Stimulated activated CD4-positive, alpha-beta T cell treated with anti-CD3 and anti-CD28 coated beads, TNF-alpha, amount 100 ng/mL, for 4 hours (primary cell): ENCODE measurements around the gene NPHP4.

Experiments used
- DNase-seq, 3 experiments: peaks; one replicate each; pipeline ENCODE4 v3.0.0-alpha.2; 2020; ENCODE audit warnings: low read depth in 3 of 3

NPHP4 gene

GRCh38 chr1:5992026-5992813 lies at the start of gene NPHP4:
NPHP4 (minus strand) TSS chr1:5992425; CDS start chr1:5986289, 6,136 bp downstream.
- DNase-seq, result peak; percentile 95 to 98 (median 98)

- no peak for DNase-seq
Measured at GRCh38 chr1:6041432-6042062, 49.3 kb upstream of the NPHP4 start.

- DNase-seq, result no peak
Measured at GRCh38 chr1:6040861-6041415, 48.7 kb upstream of the NPHP4 start.

- no peak for DNase-seq
Measured at GRCh38 chr1:6040444-6040843, 48.2 kb upstream of the NPHP4 start.

- no peak for DNase-seq
Measured at GRCh38 chr1:6039031-6039430, 46.8 kb upstream of the NPHP4 start.

- no peak for DNase-seq
Measured at GRCh38 chr1:6038603-6039002, 46.4 kb upstream of the NPHP4 start.

DNA sequence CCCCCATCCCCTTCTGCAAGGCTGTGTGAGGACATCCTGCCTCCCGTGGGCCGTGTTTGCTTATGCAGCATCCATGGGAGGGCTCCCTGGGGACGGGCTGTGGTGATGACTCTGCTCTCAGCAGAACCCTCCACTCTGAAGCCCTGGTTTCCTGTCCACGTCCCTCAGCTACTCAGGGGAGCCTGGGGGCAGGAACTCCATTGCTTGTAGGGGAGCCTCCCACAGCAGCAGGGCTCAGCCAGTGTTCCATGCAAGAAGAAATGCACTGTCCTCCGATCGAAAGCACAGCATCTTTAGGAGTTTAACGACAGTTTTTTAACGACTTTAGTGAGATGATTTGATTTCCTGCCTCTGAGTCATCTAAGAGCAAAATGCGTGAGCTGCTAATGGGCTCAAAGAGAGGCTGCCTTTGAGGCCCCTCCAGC lies 45.1 kb upstream of the NPHP4 start:
- no peak for DNase-seq

DNA sequence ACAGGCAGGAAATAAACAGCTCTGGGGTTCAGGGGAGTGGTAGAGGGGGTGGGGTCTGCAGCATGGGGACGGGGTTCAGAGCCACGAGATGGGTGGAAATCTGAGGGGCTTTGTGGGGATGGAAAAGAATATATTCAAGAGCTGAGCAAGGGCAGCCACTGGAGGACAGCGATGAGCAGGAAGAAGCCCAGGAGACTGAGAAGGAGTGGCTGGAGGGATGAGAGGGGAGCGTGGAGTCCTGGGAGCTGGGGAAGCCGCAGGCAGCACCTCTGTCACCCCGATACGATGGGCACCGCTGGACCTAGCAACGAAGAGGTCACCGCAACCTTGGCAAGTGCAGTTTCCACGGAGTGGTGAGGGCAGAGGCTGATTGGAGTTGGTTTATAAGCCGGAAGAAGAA lies 43.5 kb upstream of the NPHP4 start:
- no peak for DNase-seq

DNA sequence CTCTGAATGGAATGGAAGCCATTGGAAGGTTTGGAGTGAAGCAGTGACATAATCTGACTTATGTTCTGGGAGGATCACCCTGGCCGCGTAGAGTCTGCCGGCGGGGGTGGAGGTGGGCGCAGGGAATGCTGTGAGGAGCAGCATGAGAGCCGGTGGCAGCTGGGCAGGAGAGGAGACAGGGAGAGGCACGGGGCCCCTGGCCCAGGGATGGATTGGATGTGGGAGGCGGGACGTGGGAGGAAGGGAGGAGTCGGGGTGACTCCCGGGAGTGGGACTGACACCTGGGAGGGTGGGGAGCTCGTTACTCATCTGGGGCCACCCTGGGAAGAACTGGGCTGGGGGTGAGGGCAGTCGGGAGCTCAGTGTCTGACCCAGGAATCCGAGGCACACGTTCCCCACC lies 43.1 kb upstream of the NPHP4 start:
- no peak for DNase-seq

- no peak for DNase-seq
Measured at GRCh38 chr1:6034750-6035096, 42.5 kb upstream of the NPHP4 start.

GRCh38 chr1:6033986-6034749 lies 41.9 kb upstream of the NPHP4 start:
- DNase-seq, result no peak

GRCh38 chr1:6033124-6033523 lies 40.9 kb upstream of the NPHP4 start:
- no peak for DNase-seq

GRCh38 chr1:6030547-6031261 lies 38.5 kb upstream of the NPHP4 start:
- DNase-seq, result no peak

GRCh38 chr1:6030132-6030531 lies 37.9 kb upstream of the NPHP4 start:
- DNase-seq, result no peak

DNA sequence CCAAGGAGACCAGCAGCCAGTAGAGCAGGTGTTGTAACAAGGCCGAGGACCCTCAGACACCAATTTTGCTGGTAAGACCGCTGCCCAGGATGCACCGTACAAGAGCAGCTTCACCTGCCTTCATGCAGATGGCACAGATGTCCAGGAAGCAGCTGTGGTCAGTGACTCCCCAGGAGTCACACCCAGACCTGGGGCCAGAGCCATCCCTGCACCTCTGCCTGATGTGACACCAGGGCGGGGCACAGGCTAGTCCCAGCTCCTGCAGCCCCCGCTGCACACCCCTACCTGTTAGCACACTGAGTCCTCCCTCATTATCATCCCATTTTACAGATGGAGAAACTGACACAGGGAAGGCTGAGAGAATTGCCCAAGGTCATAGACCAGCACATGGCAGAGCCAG lies 37.1 kb upstream of the NPHP4 start:
- DNase-seq, result no peak

- peak in 2 of 3 experiments; percentile 27 to 28 for DNase-seq
Measured at GRCh38 chr1:6028042-6028850, 36.0 kb upstream of the NPHP4 start.

GRCh38 chr1:6027591-6027990 lies 35.4 kb upstream of the NPHP4 start:
- DNase-seq, result no peak

DNA sequence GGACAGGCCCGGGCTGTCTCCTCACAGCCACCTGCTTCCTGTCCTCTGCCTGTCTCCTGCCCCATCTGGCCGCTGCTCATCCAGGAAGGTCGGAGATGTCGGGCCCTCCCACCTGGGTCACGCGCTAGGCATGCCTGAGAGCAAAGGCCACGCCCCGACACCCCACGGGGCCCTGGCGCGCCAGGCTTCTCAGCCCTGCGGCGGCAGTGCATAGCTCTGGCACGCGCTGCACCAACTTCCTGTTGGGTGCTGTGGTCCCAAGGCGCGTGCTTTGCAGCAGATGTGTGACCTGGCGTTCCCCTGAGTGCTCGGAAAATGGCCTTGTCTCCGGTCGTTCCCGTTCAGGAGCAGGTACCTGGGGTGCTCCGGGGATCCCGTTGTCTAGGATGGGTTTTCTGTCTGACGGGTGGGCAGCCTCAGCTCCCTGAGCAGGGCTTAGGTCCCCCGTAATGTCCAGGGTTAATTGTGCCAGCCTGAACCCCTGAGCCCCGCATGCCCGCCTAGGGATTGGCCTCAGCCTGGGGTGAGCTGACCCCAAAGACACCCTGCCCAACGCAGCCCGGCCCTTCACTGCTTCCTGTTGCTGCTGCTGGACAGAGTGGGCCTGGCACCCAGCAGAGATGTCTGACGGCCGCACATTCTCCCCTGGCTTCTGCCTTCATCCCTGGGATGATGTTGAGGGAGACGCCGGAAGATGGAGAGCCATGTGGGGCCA lies 34.0 kb upstream of the NPHP4 start:
- DNase-seq, result peak; percentile 81 to 86 (median 84)

- DNase-seq, result peak in 1 of 3 experiments; percentile 8
Measured at GRCh38 chr1:6025269-6026094, 33.3 kb upstream of the NPHP4 start.
